Bronchial epithelial cell (primary cell): Measurements from ENCODE around the gene EME1. TPM values are rescaled to one million over a fixed set of nuclear protein-coding genes. Genes with fewer than 3 reads are reported as not detected.
A peak's percentile ranks its signal among the peaks of the same experiment; 100 is the strongest.
"Not testable (repeated sequence)": the region's sequence is repeated elsewhere in the genome, so short reads cannot be mapped to it uniquely, and the experiment has no call there.

ENCODE experiments used
- DNase-seq: peaks from one replicate; pipeline ENCODE4 v3.0.0-alpha.2; 2010; ENCODE audit warnings: low read depth
- FAIRE-seq: peaks from 2 replicates; lab custom pipeline; 2011; peaks lifted over from hg19 to GRCh38; lab: Jason Lieb, UNC
- H3K27me3 ChIP-seq: 2 replicates; pipeline ENCODE4 v1.5.1; 2011; ENCODE audit warnings: low read length; ENCODE audit not compliant: control insufficient read depth, insufficient read depth
- H3K36me3 ChIP-seq: 2 replicates; pipeline ENCODE4 v1.5.1; 2011; ENCODE audit warnings: low read length; ENCODE audit not compliant: control insufficient read depth, insufficient read depth
- H3K4me3 ChIP-seq: 2 replicates; pipeline ENCODE4 v1.5.1; 2011; ENCODE audit warnings: mild to moderate bottlenecking, low read depth, low read length, control low read depth
- total RNA-seq: library from RNA; depleted of rRNA; stranded (reverse); fragments of >200 nt; gene quantifications from 2 replicates; pipeline ENCODE4 v1.2.1, GENCODE V29; 2014
- TF ChIP-seq, protein P1 (sequence below): IDR thresholded peaks from 2 replicates; pipeline ENCODE4 v1.5.1; 2011; ENCODE audit warnings: mild to moderate bottlenecking, moderate library complexity, low read length, control low read depth, inconsistent platforms; ENCODE audit not compliant: insufficient read depth, severe bottlenecking

EME1 gene
- total RNA-seq, 1 donor from 2014 or later: 0.53 TPM

DNA sequence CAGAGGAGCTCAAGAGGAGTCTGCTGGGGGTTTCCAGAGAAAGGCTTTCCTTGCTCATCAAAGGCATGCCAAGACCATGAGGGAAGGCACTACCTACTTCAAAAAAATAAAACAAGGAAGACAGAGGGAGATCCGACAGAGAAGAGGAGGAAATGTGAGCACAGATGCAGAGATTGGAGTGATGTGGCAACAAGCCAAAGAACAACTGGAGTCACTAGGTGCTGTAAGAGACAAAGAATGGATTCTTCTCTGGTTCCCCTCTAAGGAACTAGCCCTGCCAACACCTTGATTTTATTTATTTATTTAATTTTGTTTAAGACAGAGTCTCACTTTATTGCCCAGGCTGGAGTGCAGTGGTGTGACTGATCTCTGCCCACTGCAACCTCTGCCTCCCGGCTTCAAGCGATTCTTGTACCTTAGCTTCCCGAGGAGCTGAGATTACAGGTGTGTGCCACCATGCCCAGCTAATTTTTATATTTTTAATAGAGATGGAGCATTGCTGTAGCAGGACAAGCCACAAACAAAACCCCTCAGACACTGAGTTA is 39.2 kb downstream of the EME1 start:
- TF ChIP-seq, protein P1, sequence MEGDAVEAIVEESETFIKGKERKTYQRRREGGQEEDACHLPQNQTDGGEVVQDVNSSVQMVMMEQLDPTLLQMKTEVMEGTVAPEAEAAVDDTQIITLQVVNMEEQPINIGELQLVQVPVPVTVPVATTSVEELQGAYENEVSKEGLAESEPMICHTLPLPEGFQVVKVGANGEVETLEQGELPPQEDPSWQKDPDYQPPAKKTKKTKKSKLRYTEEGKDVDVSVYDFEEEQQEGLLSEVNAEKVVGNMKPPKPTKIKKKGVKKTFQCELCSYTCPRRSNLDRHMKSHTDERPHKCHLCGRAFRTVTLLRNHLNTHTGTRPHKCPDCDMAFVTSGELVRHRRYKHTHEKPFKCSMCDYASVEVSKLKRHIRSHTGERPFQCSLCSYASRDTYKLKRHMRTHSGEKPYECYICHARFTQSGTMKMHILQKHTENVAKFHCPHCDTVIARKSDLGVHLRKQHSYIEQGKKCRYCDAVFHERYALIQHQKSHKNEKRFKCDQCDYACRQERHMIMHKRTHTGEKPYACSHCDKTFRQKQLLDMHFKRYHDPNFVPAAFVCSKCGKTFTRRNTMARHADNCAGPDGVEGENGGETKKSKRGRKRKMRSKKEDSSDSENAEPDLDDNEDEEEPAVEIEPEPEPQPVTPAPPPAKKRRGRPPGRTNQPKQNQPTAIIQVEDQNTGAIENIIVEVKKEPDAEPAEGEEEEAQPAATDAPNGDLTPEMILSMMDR: no peak
- Histone ChIP-seq H3K36me3 (no peaks in the 10 kb centered on the region), H3K27me3 (no peaks in the 10 kb centered on the region), H3K4me3 (no peak overlapping the region)
- no peak for FAIRE-seq
- DNase-seq: no peak

DNA sequence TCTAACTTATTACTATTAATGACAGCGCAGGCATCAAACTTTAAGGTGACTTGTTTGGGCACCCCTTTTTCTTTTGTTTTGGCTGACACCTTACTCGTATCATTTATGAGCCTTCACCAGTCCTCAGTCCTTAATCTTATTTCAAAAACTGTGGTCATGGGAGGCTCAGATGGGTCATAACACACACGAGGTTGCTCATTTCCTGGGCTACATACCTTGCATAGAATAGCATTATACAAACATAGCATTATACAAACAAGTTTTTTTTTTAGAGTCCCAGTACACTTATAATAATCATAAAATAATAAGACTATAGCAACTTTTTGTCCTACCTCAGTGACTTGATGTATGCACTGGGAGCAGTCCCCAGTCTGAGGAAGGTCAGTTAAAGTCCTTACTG is 41.8 kb downstream of the EME1 start:
- H3K4me3 ChIP-seq: no peak overlapping the region
- H3K27me3 ChIP-seq: no peaks in the 10 kb centered on the region
- DNase-seq (peak; percentile 57), FAIRE-seq (no peak)
- H3K36me3 ChIP-seq: no peaks in the 10 kb centered on the region
- TF ChIP-seq, protein P1: no peak

DNA sequence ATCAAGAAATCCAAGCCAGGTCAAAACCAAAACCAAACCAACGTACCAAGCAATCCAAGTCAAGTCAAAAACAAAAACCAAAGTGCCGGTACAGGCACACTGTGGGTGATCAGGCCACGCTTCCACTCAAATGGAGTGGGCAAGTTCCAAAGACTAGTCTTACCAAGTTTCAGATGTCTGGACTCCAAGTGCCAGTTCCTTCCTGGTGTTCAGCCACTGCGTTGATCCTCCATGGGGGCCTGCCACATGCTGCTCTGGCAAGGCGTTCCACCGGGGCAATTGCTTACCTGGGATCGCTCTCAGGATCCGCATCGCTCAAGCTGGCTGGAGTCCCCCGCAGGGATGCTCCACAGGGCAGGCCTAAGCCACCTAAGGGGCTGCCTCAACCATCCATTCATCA is 46.5 kb downstream of the EME1 start:
- FAIRE-seq, DNase-seq, H3K36me3 ChIP-seq, H3K27me3 ChIP-seq, H3K4me3 ChIP-seq: not testable (repeated sequence)

DNA sequence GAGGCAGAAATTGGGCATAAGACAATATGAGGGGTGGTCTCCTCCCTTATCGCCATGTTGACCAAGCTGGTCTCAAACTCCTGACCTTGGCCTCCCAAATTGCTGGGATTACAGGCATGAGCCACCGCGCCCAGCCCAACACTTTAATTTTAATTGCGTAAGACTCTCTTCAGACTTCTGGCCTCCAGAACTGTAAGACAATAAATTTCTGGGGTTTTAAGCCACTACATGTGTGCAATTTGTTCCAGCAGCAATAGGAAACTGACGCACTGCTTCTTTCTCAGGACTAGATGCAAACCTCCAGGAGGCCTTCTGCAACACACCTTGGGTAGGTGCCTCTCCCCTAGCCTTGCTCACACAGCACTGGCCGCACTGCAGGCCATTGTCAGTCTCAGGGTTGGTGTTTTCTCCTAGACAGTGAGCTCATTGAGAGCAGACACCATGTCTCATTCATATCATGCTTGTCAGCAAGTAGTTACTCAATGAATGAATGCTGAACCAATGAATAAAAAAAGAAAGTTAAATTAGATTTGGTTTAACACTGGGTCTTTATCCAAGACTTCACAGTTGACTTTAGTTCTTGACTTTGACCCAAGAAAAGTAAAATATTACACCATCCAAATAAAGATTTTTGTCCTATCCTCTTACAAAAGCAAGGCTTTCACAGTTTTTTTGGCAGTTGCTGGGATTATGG is 47.5 kb downstream of the EME1 start:
- H3K4me3 ChIP-seq: no peak overlapping the region
- FAIRE-seq (no peak), DNase-seq (no peak)

DNA sequence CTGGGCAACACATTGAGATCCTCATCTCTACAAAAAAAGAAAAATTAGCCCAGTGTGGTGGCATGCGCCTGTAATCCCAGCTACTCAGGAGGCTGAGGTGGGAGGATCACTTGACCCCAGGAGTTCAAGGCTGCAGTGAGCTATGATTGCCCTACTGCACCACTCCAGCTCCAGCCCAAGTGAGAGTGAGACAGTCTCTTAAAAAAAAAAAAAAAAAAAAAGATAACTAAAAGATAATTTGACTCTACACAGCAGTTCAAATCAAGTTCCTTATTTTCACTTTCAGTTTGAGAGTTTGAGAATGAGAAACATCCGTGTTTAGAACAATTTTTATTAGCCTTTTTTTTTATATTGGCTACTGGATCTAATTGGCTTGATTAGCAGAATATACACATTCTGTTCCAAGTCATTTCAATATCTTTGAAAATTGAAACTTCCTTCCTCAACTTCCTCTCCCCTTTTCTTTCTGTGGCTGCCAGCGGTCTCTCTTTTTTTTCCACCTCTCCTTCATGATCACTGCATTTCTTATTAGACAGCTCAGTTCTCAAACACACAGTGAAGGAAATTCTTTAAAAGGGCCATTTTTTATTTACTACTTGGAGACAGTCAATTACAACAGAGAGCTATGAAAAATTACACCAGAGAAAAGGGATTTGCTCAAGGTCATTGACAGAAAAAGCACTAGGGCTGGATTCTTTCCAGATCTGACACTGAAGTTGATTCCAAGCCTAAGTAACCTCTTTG is 48.5 kb downstream of the EME1 start:
- Histone ChIP-seq H3K36me3 (no peaks in the 10 kb centered on the region), H3K27me3 (no peaks in the 10 kb centered on the region), H3K4me3 (no peak overlapping the region)
- TF ChIP-seq, protein P1: no peak
- no peak for DNase-seq
- FAIRE-seq: no peak

More for the DNA sequence above, 47.5 kb downstream of the EME1 start:
- H3K27me3 ChIP-seq: no peaks in the 10 kb centered on the region
- TF ChIP-seq, protein P1: no peak
- no peaks in the 10 kb centered on the region for H3K36me3 ChIP-seq

DNA sequence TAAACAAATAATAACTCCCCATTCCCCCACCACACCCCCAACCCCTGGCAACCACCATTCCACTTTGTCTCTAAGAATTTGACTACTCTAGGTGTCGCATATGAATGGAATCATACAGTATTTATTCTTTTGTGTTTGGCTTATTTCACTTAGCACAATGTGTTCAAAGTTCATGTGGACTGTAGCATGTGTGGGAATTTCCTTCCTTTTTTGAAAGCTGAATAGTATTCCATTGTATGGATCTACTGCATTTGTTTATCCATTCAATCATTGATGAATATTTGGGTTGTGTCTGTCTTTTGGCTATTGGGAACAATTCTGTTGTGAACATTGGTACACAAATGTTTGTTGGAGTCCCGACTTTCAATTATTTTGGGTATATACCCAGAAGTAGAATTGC is 49.7 kb downstream of the EME1 start:
- FAIRE-seq: no peak
- H3K27me3 ChIP-seq: no peaks in the 10 kb centered on the region
- TF ChIP-seq, protein P1: no peak
- no peak for DNase-seq
- H3K4me3 ChIP-seq: no peak overlapping the region
- H3K36me3 ChIP-seq: no peaks in the 10 kb centered on the region
